NCI-H510A (cell line): Measurements from ENCODE around the gene FAM47E.

ENCODE experiments used
- DNase-seq: peaks from one replicate; lab custom pipeline; 2025; lab: John Stamatoyannopoulos, UW

FAM47E gene

DNA sequence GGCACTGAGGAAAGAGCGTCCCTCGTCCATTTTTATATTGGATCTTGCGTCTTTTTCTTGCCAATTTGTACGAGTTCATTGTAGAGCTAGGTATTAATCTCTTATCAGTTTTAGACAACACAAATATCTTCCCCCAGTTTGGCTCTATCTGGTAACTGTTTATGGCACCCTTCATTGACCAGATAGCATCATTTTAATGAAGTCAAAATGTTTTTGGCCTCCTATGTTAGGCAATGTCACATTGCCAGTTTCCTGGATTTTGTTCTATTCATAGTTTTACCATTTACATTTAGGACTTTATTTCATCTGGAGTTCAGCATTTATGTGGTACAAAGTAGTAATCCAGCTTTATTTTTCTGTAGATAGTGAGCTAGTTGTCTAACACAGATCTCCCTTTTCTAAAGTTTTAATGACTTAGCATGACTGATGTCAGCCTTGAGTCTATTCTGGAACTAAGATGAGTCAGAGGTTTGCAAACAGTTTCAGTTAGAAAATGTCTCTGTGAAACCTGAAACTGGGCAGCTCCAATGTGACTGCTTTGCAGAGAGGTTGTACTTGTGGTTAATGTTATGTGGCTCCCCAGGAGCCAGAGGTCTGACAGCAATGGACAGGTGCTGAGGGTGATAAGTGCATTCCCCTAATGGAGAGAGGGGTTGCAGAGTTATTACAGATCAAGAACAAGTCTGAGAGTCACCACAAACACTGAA, 49.7 kb downstream of the FAM47E start:
- DNase-seq: peak; percentile 55

DNA sequence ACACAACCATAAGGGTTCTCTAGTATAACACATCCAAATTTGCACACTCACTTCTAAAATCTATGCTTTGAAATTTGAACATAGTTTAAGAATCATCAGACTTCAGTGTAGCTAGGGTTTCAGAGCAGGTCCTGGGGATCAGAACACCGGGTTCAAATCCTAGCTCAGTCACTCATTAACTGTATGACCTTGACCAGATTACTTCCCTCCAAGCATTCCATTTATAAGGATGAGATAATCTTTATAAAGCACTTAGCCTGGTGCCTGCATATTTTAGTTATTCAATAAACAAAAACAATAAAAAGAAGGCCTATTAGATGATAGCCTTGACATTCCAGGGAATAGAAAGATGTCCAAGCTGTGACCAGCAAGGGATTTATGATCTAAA, 50.2 kb downstream of the FAM47E start:
- DNase-seq: no peak

DNA sequence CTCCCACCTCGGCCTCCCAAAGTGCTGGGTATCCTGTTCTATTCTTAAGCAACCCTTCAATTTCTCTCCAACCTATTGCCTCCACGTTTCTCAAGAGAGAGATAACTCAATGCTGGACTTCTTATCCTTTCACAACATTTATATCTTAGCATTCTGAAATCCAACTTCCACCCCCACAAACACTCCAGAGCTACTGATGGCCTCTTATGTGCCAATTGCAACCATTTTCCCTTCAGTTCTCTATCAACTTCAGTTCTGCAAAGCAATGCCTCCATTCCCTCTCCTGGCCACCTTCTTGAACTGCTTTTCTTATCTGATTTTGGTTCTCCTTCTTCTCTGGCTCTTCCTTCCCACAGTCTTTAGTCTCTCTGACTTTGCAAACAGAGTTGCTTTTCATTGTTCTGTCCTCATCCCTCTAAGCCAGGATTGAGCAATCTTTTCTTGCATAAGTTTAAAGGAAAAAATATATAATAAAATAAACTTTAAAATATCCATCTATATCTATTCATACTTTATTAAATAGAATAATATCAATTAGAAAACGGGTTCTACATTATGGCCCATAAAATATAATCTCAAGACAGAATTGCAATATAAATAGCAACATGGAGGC, 51.4 kb downstream of the FAM47E start:
- no peak for DNase-seq

DNA sequence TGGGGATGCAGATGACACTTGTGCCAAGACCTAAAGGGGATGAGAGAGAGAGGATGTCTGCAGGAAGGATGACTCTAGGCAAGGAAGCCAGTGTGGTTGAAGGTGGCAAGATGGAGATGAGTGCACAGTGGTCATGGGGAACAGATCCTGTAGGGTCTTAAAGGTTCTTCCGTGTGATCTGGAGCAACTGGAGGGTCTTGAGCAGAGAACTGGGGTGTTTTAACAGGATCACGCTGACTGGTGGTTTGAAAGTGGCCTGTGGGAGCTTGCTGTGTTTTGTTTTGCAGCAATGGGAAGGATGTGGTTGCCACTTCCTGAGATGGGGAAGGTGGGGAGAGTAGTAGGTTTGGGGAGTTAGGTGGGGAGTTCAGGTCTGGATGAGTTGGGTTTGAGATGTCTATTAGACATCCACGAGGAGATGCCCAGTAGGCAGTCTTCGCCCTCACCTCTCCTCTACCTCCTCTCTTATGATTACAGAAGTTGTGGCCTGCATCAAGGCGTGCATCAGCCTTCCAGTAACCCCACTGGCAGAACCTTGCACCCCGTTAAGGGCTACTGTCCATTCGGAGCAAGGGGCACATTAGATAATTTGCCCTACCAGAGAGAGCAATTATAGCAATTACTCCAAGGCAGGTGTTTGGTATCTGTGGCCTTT, 53.6 kb downstream of the FAM47E start:
- no peak for DNase-seq

DNA sequence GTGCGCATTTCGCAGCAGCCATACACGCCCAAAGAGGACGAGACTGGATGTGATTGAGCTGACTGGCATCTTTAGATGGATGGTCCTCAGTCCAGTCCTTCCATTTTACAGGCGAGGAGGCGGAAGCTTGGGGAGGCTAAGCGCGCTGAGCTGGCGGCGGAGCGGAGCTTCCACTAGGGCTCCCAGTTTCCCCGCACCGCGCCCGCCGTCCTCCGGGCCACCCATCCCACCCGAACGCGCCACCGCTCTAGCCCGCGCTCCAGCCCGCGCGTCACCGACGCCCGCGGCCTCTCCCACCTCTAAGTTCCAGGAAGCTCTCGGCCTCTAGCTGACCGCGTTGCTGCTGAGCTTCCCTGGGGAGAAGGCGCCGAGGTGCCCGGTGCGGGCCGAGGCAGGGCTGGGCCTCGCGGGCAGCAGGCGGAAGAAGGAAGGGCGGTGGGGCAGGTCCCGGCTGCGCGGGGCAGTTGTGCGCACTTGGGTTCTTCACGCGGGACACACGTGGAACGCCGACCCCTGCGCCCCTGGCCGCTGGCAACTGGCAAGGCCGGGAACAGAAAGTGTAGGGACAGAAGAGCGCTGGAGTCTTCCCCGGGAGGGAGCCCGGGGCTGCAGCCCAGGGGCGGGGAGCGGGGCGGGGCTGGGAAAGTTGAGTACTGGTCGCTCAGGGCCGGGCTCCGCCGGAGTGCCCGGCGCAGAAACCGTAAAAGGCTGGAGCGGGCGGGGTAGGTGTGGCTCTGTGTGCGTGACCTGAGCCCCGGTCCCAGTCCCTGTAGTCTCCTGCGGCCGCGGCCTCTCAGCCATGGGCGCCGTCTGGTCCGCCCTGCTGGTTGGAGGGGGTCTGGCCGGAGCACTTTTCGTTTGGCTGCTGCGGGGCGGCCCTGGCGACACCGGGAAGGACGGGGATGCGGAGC, 54.7 kb downstream of the FAM47E start, which contains the start of gene STBD1:
STBD1 (plus strand) TSS at position 763 of the 911 bp plus-strand sequence; CDS start at position 800, 37 bp downstream.
- peak; percentile 71 for DNase-seq

DNA sequence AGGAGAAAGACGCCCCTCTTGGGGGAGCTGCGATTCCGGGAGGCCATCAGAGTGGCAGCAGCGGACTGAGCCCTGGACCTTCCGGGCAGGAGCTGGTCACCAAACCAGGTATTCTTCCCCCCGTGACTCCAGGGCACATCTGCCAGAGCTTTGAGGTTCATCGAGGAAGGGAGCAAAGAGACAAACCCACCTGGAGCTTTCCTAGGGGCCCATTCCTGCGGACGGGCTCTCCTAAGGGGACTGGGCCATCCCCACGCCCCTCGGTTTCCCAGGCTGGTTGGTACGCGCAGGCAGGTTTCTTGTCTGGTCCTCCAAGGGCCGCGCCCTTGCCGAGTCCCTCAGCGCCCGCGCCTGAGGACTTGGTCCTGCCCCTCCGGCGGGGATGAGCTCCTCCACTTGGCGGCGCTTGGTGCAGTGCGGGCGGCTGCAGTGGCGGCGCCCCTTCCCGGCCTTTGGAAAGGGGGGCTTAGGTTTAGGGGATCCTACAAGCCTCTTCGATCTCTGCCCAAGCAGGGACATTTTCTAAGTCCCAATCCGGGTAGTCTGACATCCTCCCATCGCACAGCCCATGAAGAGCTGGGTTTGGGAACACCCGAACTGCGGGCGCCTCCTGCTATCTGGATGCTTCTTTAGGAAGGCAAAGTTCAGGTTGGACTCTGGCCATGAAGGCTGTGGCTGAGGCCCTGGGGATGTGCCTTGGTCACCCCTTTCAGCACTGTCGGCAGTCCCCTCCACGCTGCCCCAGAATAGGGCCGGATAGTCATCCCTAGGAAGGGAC, 55.5 kb downstream of the FAM47E start:
- peak; percentile 34 for DNase-seq

DNA sequence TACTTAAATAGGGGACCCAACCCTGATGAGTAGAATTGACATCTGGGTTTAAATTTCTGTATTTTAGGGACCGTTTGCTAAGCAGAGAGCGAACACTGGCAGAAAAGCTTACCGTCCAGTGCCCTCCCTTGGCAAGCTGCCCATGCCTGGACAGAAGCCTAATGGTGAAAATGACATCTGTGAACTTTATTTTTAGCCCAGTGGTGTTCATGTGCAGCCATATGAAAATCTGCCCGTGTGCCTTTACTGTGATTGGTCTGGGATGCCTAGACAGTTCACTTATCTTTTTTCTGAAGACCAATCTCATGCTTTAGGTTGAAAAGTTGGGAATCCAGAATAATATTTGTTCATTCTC, 56.1 kb downstream of the FAM47E start:
- DNase-seq: no peak

DNA sequence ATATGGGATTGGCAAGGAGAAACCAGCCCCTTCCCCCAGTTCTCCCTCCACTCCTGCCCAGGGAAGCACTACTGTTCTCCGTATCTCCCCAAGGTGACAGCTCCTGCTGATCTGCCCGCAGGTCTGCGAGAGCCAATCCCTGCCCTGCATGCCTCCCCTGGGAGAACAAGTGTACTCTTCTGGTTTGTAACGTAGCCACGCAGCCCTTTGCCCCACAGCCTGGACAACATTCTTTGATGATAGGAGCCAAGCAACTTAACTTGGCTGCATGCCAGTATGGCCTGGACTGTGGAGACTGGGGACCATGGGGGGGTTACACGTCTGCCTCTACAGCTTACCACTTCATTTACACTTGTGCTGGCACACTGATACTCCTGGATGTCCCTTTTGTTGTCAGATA, 57.0 kb downstream of the FAM47E start:
- peak; percentile 11 for DNase-seq

DNA sequence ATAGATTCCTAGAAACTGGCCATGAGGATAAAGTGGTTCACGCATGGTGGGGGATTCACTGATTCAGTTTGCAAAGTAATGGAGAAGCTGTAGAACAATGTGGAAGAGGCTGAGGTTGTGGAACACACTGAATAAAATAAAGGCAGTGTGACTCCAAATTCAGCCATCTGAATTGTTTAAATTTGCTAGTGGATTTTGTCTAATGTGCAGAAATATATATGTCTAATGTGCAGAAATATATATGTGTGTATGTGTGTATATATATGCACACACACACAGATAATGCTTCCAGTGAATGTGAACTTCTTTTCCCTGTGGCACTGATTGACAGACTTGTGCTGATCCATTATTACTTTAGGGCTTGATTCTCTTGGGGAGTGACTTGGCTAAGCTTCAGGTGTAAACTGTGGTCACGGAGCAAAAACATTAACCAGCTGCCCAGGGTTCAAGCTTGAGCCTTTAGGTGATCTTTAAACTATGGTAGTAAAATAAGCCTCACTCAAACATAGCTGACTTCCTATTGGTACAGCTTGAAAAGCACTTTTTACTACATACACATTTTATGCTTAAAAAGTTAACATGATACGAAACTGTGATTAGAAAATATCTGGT, 58.5 kb downstream of the FAM47E start:
- DNase-seq: no peak

DNA sequence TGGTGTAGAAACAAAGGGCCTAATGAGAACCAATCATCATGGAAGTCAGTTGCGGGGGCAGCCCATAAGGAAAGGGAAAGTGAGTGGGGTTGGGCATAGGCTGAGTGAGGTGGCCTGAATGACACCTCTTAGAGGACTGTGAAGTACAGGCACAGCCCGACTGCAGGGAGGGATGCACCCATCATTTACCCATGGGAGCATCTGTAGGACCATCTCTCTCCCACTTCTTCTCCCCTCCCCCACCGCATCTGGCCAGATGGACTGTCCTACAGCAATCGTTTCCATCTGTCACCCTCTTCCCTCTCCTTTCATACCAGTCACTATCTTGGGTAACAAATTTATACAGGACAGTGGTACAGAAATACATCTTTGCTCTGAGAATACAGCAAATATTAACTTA, 59.2 kb downstream of the FAM47E start:
- no peak for DNase-seq

DNA sequence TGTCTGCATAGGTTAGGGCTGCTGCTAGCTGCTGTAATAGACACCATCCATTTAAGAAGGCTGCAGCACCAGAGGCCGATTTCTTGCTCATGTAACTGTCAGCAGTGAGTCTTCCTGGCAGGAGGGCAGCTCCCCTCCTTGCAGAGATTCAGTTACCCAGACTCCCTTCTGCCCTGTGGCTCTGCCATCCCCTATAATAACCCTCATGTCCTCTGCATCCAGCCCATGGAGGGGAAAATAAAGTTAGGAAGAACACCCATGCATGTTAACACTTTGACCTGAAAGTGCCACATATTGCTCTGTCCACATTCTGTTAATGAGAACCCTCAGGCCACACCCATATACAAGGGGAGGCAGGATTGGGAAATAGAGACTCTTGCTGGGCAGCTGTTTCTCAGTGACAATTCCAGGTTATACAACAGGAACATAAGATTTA, 60.4 kb downstream of the FAM47E start:
- DNase-seq: no peak

DNA sequence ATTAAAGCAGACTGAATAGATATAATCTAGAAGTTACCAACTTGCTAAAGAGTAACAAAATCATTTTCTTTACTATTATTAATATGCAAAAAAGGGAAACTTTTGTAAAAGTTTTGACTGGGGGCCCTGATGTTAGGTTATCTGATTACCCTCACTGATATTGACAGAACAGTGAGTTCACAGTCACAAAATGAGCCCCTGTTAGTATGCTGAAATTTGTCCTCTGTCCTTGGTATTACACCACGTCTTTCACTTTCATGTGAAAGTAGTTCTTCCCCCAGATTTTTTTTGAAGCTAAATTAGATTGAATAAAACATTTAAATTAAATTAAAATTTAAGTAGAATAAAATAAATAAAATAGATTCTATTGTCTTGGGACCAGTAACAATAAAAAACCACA, 60.9 kb downstream of the FAM47E start:
- DNase-seq: no peak

DNA sequence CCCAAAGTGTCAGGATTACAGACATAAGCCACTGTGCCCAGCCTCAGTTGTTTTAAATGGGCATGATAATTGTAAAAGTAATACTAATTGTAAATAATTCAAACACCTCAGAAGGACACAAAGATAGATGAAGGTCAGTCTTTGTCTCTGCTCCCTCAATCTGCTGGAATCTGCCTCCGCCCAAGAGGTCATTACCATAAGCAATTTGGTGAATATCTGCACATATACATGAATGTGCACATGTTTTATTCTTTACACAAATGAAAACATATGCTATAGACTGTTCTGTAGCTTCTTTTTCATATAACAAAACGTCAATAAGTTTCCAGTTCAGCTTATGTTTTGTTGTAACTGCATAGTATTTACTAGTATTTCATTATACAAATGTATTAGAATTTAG, 62.0 kb downstream of the FAM47E start:
- no peak for DNase-seq

DNA sequence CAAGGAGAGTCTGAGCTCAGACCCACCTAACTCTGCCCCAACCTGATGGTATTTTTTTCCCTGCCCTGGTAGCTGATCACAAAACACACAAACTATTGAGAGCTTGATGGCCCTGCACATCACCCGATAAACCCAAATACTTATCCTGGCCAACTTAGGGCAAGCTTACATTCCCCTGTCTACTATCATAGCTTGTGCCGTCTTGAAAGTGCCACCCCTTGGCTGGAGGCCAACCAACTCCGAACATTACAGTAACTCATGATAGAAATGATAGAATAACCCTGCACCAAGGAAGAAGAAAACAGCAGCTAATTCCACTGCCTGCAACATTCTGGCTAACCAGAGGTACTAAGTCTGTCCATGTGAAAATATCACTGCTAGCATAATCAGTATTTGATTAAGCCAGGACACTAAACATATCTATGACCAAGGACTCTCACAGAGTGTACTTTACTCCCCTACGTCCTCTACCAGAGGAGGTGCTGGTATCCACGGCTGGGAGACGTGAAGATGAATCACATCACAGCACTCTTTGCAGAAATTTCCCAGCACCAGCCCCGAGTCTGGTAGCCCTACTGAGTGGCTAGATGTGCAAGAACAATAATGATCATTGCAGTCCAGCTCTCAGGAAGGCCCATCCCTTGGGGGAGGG, 63.9 kb downstream of the FAM47E start:
- DNase-seq: no peak

DNA sequence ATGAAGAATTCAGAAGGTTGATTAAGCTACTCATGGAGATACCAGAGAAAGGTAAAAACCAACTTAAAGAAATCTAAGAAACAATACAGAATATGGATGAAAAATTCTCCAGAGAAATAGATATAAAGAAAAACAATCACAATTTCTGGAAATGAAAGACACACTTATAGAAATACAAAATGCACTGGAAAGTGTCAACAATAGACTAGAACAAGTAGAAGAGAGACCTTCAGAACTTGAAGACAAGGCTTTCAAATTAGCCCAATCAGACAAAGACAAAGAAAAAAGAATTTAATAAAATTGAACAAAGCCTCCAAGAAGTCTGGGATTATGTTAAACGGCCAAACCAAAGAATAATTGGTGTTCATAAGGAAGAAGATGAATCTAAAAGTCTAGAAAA, 64.6 kb downstream of the FAM47E start:
- DNase-seq: no peak

DNA sequence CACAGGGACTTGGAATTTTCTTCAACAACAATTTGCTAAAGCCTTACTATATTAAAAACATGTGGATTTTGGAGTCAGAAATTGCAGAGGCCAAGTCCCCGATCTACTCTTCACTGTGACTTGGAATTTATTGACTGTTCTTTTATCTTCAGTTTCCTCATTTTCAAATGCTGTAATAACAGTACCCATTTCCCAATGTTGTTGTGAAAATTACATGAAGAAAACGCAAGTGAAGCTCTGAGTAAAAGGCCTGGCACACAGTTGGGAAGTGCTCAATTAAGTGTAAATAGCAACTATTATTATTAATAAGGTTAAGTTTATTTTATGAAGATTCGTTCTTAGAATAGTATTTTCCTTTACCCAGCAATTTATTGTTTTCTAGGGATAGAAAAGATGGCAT, 70.7 kb downstream of the FAM47E start:
- DNase-seq: no peak

DNA sequence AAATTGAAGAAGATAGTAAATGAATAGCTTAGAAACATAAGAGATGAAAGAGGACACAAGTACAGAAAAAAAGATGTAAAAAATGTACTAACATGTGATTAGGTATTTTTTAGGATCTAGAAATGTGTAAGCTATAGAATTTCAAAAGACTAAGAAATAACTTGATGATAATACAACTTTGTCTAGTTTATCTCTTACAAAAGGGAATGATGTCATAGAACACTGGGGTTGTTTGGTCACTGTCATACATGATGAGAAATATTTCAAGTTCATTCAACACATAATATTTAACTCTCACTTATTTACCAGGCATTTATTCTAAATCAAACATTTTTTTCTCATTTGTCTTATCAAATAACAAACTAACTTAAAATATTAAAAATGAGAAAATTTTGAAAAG, 73.6 kb downstream of the FAM47E start:
- no peak for DNase-seq

DNA sequence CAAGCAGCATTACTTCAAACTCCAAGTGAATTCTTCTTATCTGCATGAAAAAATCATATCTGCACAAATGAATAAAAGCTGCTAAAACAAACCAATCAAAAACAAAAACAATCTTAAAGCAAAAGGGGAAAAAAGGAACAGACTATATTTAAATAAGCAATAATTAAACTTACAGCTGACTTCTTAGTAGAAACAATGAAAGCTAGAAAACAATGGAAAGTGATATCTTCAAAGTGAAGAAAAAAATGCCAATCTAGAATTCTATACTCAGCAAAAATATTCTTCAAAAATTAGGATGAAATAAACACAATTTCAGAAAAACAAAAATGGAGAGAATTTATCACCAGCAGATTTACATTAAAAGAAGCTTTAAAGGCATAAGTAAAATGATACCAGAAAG, 75.0 kb downstream of the FAM47E start:
- no peak for DNase-seq
